ENCODE results near the gene RALGPS1. TPM values are rescaled to one million over a fixed set of nuclear protein-coding genes. Genes with fewer than 3 reads are reported as not detected.

Gene RALGPS1
- total RNA-seq, 2 experiments from 2014 or later: 14.1 to 14.4 TPM

DNA sequence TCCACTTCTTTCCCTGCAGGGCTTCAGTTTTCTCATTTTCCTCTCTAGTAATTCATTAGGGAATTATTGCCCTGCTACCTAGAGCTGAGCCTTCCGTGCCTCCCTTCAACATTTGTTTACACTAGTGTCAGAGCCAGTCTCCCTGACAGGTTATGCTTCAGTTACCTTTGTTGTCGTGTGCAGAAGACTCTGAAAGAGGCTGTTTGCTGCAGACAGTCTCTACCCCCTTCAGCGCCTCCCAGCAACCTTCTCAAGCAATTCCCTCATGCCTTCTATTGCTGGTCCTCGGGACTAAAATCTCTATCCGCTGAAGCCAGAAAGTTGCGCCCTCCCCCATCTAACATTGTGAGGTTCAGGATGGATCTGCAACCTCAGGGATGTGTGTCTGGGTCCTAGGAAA lies 12.8 kb downstream of the RALGPS1 start:
- CTCF ChIA-PET (ENCODE audit: unreplicated experiment): no interaction called here
- Histone ChIP-seq H3K79me2 (ENCODE audit: insufficient read depth, low read depth, low read length) (no peaks in the 10 kb centered on the region), H4K20me1 (ENCODE audit: insufficient read depth, low read length) (peaks cover 5% of the 10 kb centered on the region; the same call in 1 of the 2 replicates), H3K27ac (ENCODE audit: low read depth, low read length, poor library complexity, severe bottlenecking) (no peak overlapping the region), H3K4me3 (ENCODE audit: low read depth, low read length, poor library complexity, severe bottlenecking) (no peak overlapping the region), H2AFZ (ENCODE audit: low read length) (no peak overlapping the region), H3K4me1 (ENCODE audit: insufficient read depth, low read length, poor library complexity, severe bottlenecking) (no peaks in the 10 kb centered on the region), H3K9me3 (ENCODE audit: low read length) (no peaks in the 10 kb centered on the region), H3K4me2 (ENCODE audit: low read length) (no peak overlapping the region), H3K9me2 (ENCODE audit: insufficient read depth, low read length) (no peaks in the 10 kb centered on the region), H3K36me3 (ENCODE audit: insufficient read depth, low read length) (no peaks in the 10 kb centered on the region)
- BruUV-seq (replicated peaks): no TSS peak
- TF ChIP-seq EZH2phosphoT487 (IDR thresholded peaks at IDR 0.05; ENCODE audit: borderline replicate concordance, low read depth, low read length): no peak
- TF ChIP-seq, protein P1, sequence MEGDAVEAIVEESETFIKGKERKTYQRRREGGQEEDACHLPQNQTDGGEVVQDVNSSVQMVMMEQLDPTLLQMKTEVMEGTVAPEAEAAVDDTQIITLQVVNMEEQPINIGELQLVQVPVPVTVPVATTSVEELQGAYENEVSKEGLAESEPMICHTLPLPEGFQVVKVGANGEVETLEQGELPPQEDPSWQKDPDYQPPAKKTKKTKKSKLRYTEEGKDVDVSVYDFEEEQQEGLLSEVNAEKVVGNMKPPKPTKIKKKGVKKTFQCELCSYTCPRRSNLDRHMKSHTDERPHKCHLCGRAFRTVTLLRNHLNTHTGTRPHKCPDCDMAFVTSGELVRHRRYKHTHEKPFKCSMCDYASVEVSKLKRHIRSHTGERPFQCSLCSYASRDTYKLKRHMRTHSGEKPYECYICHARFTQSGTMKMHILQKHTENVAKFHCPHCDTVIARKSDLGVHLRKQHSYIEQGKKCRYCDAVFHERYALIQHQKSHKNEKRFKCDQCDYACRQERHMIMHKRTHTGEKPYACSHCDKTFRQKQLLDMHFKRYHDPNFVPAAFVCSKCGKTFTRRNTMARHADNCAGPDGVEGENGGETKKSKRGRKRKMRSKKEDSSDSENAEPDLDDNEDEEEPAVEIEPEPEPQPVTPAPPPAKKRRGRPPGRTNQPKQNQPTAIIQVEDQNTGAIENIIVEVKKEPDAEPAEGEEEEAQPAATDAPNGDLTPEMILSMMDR (conservative IDR thresholded peaks at IDR 0.05; ENCODE audit: low read length): no peak
- no peak for DNase-seq (ENCODE audit: low spot score)
- POLR2A ChIA-PET: no interaction called here
- intact Hi-C loops (cut with micrococcal nuclease; ENCODE audit: unreplicated experiment): no loop called here

DNA sequence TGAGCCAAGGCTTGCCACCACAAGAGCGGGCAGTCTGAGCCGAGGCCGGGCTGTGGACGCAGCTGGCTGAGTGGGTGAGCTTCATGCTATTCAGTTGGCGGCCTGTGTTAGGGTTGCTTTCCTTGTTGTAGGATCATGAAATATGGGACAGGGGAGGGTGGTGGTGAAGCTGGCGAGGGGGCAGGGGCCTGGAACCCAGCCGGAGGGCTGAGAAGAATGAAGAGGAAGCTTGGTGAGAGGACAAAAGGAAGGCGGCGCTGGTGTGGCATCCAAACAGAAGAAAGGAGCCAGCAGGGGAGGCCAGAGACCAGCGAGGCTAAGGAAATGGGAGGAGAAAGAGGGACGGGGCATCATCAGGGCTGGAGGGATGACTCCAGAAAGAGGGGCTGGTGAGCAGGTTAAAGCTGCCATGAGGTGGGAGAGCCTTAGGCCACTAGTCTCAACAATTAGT lies 18.3 kb downstream of the RALGPS1 start:
- H3K4me1 ChIP-seq (ENCODE audit: insufficient read depth, low read length, poor library complexity, severe bottlenecking): no peaks in the 10 kb centered on the region
- no TSS peak for BruUV-seq (replicated peaks)
- H2AFZ ChIP-seq (ENCODE audit: low read length): no peak overlapping the region
- no peak overlapping the region for H3K4me3 ChIP-seq (ENCODE audit: low read depth, low read length, poor library complexity, severe bottlenecking)
- TF ChIP-seq EZH2phosphoT487 (IDR thresholded peaks at IDR 0.05; ENCODE audit: borderline replicate concordance, low read depth, low read length): no peak
- TF ChIP-seq, protein P1 (conservative IDR thresholded peaks at IDR 0.05; ENCODE audit: low read length): no peak
- H3K4me2 ChIP-seq (ENCODE audit: low read length): no peak overlapping the region
- H3K9me3 ChIP-seq (ENCODE audit: low read length): no peaks in the 10 kb centered on the region
- ChIA-PET POLR2A (no interaction called here), CTCF (ENCODE audit: unreplicated experiment) (no interaction called here)
- H3K36me3 ChIP-seq (ENCODE audit: insufficient read depth, low read length): no peaks in the 10 kb centered on the region
- DNase-seq (ENCODE audit: low spot score): no peak
- H3K79me2 ChIP-seq (ENCODE audit: insufficient read depth, low read depth, low read length): no peaks in the 10 kb centered on the region
- H3K9me2 ChIP-seq (ENCODE audit: insufficient read depth, low read length): no peaks in the 10 kb centered on the region
- H4K20me1 ChIP-seq (ENCODE audit: insufficient read depth, low read length): 0 out of 2 replicates have a peak, but pooled peaks cover 1% of the 10 kb centered on the region
- no peak overlapping the region for H3K27ac ChIP-seq (ENCODE audit: low read depth, low read length, poor library complexity, severe bottlenecking)
- intact Hi-C loops (cut with micrococcal nuclease; ENCODE audit: unreplicated experiment): no loop called here

DNA sequence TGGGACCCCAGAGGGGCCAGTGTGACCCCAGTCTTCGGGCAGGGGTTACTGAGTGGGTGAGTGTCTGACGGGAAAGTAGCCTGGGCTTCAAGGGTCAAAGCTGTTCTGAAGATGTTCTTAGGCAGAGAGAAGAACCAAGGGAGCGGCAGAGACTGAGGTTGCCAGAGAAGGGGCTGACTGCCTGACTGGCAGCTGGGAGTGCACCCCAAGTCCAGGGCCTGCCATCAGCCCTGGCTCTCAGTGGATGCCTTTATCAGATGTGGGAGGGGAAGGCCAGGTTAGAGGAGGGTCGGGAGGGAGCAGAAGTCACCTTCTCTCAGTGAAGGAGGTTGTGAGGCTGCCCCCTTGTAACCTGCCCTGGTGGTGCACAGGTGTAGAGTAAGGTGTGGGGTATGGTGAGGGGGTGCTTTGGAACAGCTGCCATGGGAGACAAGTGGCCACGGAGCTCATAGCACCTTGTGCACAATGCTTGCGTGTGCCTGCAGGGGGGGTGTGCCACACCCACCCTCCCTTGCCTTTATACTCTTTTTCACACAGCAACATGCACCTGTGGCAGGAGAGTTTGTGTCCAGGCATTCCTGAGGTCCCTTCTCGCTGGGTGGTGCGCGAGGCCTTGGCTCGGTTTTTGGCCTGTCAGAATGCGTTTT lies 18.9 kb downstream of the RALGPS1 start:
- H4K20me1 ChIP-seq (ENCODE audit: insufficient read depth, low read length): no peaks in the 10 kb centered on the region
- no peaks in the 10 kb centered on the region for H3K9me3 ChIP-seq (ENCODE audit: low read length)
- intact Hi-C loops (cut with micrococcal nuclease; ENCODE audit: unreplicated experiment): no loop called here
- TF ChIP-seq, protein P1 (conservative IDR thresholded peaks at IDR 0.05; ENCODE audit: low read length): no peak
- ChIA-PET CTCF (ENCODE audit: unreplicated experiment) (no interaction called here), POLR2A (no interaction called here)
- H3K27ac ChIP-seq (ENCODE audit: low read depth, low read length, poor library complexity, severe bottlenecking): no peak overlapping the region
- H3K4me2 ChIP-seq (ENCODE audit: low read length): no peak overlapping the region
- no peaks in the 10 kb centered on the region for H3K9me2 ChIP-seq (ENCODE audit: insufficient read depth, low read length)
- no peak for DNase-seq (ENCODE audit: low spot score)
- H3K4me1 ChIP-seq (ENCODE audit: insufficient read depth, low read length, poor library complexity, severe bottlenecking): no peaks in the 10 kb centered on the region
- no peak overlapping the region for H2AFZ ChIP-seq (ENCODE audit: low read length)
- no TSS peak for BruUV-seq (replicated peaks)
- H3K4me3 ChIP-seq (ENCODE audit: low read depth, low read length, poor library complexity, severe bottlenecking): no peak overlapping the region
- H3K79me2 ChIP-seq (ENCODE audit: insufficient read depth, low read depth, low read length): no peaks in the 10 kb centered on the region
- no peaks in the 10 kb centered on the region for H3K36me3 ChIP-seq (ENCODE audit: insufficient read depth, low read length)

Data from OCI-LY7 (cell line).